Measurements from ENCODE around the gene THSD7B.

Gene THSD7B

GRCh38 chr2:136809998-136810397 lies 44.7 kb downstream of the THSD7B start:
- Histone ChIP-seq H3K27me3 (ENCODE audit: insufficient read depth, low read depth) (no peaks in the 10 kb centered on the region), H3K4me2 (no peak overlapping the region), H3K36me3 (ENCODE audit: insufficient read depth) (no peaks in the 10 kb centered on the region), H4K20me1 (ENCODE audit: insufficient read depth) (no peaks in the 10 kb centered on the region), H3K4me3 (IDR thresholded peaks at IDR 0.05; ENCODE audit: insufficient read depth, low read depth, low read length) (no peak overlapping the region), H2AFZ (ENCODE audit: low read depth) (no peak overlapping the region), H3K79me2 (ENCODE audit: insufficient read depth, low read depth) (no peaks in the 10 kb centered on the region), H3K4me1 (ENCODE audit: low read depth, poor library complexity, severe bottlenecking) (no peaks in the 10 kb centered on the region), H3K27ac (no peak overlapping the region), H3K9ac (no peak overlapping the region)
- no peak for TF ChIP-seq CTCF (conservative IDR thresholded peaks at IDR 0.05; ENCODE audit: low read depth, low read length)

GRCh38 chr2:136818839-136819238 lies 53.5 kb downstream of the THSD7B start:
- no peak for TF ChIP-seq CTCF (conservative IDR thresholded peaks at IDR 0.05; ENCODE audit: low read depth, low read length)
- Histone ChIP-seq H3K4me3 (IDR thresholded peaks at IDR 0.05; ENCODE audit: insufficient read depth, low read depth, low read length) (no peak overlapping the region), H4K20me1 (ENCODE audit: insufficient read depth) (no peaks in the 10 kb centered on the region)

GRCh38 chr2:136823291-136823690 lies 57.9 kb downstream of the THSD7B start:
- Histone ChIP-seq H3K79me2 (ENCODE audit: insufficient read depth, low read depth) (no peaks in the 10 kb centered on the region), H3K27ac (no peak overlapping the region), H3K4me1 (ENCODE audit: low read depth, poor library complexity, severe bottlenecking) (no peaks in the 10 kb centered on the region), H3K9ac (no peak overlapping the region), H3K4me2 (no peak overlapping the region), H3K4me3 (IDR thresholded peaks at IDR 0.05; ENCODE audit: insufficient read depth, low read depth, low read length) (no peak overlapping the region), H3K27me3 (ENCODE audit: insufficient read depth, low read depth) (no peaks in the 10 kb centered on the region), H3K36me3 (ENCODE audit: insufficient read depth) (no peaks in the 10 kb centered on the region), H4K20me1 (ENCODE audit: insufficient read depth) (no peaks in the 10 kb centered on the region), H2AFZ (ENCODE audit: low read depth) (no peak overlapping the region)
- no peak for TF ChIP-seq CTCF (conservative IDR thresholded peaks at IDR 0.05; ENCODE audit: low read depth, low read length)

More at GRCh38 chr2:136818839-136819238, 53.5 kb downstream of the THSD7B start:
- Histone ChIP-seq H3K36me3 (ENCODE audit: insufficient read depth) (no peaks in the 10 kb centered on the region), H3K4me1 (ENCODE audit: low read depth, poor library complexity, severe bottlenecking) (no peaks in the 10 kb centered on the region), H3K27me3 (ENCODE audit: insufficient read depth, low read depth) (no peaks in the 10 kb centered on the region), H3K79me2 (ENCODE audit: insufficient read depth, low read depth) (no peaks in the 10 kb centered on the region), H2AFZ (ENCODE audit: low read depth) (no peak overlapping the region), H3K9ac (no peak overlapping the region), H3K27ac (no peak overlapping the region), H3K4me2 (no peak overlapping the region)

GRCh38 chr2:136828162-136828561 lies 62.8 kb downstream of the THSD7B start:
- Histone ChIP-seq H2AFZ (ENCODE audit: low read depth) (no peak overlapping the region), H3K4me1 (ENCODE audit: low read depth, poor library complexity, severe bottlenecking) (no peaks in the 10 kb centered on the region), H3K27me3 (ENCODE audit: insufficient read depth, low read depth) (no peaks in the 10 kb centered on the region), H3K4me3 (IDR thresholded peaks at IDR 0.05; ENCODE audit: insufficient read depth, low read depth, low read length) (no peak overlapping the region), H4K20me1 (ENCODE audit: insufficient read depth) (no peaks in the 10 kb centered on the region), H3K9ac (no peak overlapping the region), H3K36me3 (ENCODE audit: insufficient read depth) (no peaks in the 10 kb centered on the region), H3K79me2 (ENCODE audit: insufficient read depth, low read depth) (no peaks in the 10 kb centered on the region), H3K27ac (no peak overlapping the region), H3K4me2 (no peak overlapping the region)
- no peak for TF ChIP-seq CTCF (conservative IDR thresholded peaks at IDR 0.05; ENCODE audit: low read depth, low read length)

Data from KMS-11 (cell line).